NT2/D1 (cell line): Measurements from ENCODE around the gene PRKG1.

Experiments
- DNase-seq: peaks from one replicate; pipeline ENCODE4 v3.0.0-alpha.2; 2011; ENCODE audit warnings: low read depth, low spot score
- H3K27me3 ChIP-seq: 2 replicates; pipeline ENCODE4 v1.6.0; 2011; ENCODE audit warnings: mild to moderate bottlenecking; ENCODE audit not compliant: insufficient read length, insufficient read depth
- H3K36me3 ChIP-seq: 2 replicates; pipeline ENCODE4 v1.6.1; 2011; ENCODE audit warnings: mild to moderate bottlenecking, low read length, mixed read lengths; ENCODE audit not compliant: insufficient read depth, insufficient read length
- H3K4me1 ChIP-seq: 2 replicates; pipeline ENCODE4 v1.5.1; 2011; ENCODE audit not compliant: insufficient read depth, insufficient read length
- H3K4me3 ChIP-seq: 2 replicates; pipeline ENCODE4 v1.5.1; 2011; ENCODE audit warnings: low read depth; ENCODE audit not compliant: insufficient read length
- H3K9ac ChIP-seq: 2 replicates; pipeline ENCODE4 v1.6.0; 2011; ENCODE audit warnings: low read depth; ENCODE audit not compliant: insufficient read length
- H3K9me3 ChIP-seq: 2 replicates; pipeline ENCODE4 v1.5.1; 2011; ENCODE audit warnings: mild to moderate bottlenecking, low read length; ENCODE audit not compliant: insufficient read depth
- SUZ12 ChIP-seq: IDR thresholded peaks from 2 replicates; pipeline ENCODE4 v1.6.1; 2011; ENCODE audit not compliant: insufficient read length, insufficient read depth; ENCODE audit errors: extremely low read depth
- YY1 ChIP-seq: IDR thresholded peaks from 2 replicates; pipeline ENCODE4 v1.6.1; 2011; ENCODE audit not compliant: insufficient read length, insufficient read depth
- ZNF274 ChIP-seq: IDR thresholded peaks from 2 replicates; pipeline ENCODE4 v1.6.1; 2011; ENCODE audit warnings: mild to moderate bottlenecking, low read depth, low read length

The PRKG1 gene

DNA sequence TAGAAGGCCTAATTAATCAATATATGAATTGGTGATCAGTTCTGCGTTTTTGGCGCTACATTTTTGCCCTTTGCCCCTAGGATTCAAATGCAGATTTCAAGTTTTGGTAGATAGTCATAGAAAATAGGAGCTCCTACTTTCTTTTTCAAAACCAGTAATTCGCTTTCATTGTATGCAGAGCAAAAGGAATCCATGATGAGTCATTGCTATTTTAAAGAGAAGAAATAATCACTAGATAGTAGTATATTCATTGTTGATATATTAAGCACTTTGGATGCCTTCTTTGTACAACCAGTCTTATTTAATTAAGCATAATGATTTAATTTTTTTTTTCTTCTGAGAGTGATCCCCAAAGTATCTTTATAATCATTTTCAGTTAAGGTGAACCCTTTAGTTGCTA is 574.8 kb downstream of the PRKG1 start:
- H3K9me3 ChIP-seq, result no peaks in the 10 kb centered on the region
- TF ChIP-seq ZNF274, result no peak
- no peak for TF ChIP-seq YY1
- TF ChIP-seq SUZ12, result no peak
- no peak for DNase-seq
- H3K36me3 ChIP-seq, result no peaks in the 10 kb centered on the region
- H3K9ac ChIP-seq, result no peak overlapping the region
- no peak overlapping the region for H3K4me3 ChIP-seq
- no peaks in the 10 kb centered on the region for H3K4me1 ChIP-seq
- H3K27me3 ChIP-seq, result no peaks in the 10 kb centered on the region

DNA sequence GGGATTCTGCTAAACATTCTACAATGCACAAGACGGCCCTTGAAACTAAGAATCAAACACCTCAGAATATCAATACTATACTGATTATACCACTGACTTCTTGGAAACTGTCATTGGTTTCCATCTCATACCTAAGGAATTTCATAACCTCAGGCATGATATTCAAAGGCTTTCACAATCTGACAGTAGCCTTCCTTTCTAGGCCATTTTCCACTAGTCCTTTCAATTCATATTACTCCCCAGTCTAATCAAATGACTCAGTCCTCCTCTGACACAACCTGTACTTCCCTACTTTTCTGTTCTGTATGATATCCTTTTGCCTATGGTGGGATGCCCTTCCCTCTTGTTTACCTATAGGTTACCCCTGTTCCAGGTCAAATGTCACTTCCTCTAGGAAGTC is 576.8 kb downstream of the PRKG1 start:
- no peak overlapping the region for H3K4me3 ChIP-seq
- H3K36me3 ChIP-seq, result no peaks in the 10 kb centered on the region
- no peaks in the 10 kb centered on the region for H3K27me3 ChIP-seq
- H3K4me1 ChIP-seq, result no peaks in the 10 kb centered on the region
- no peak for DNase-seq
- TF ChIP-seq SUZ12, result no peak
- TF ChIP-seq YY1, result no peak
- no peak for TF ChIP-seq ZNF274
- no peak overlapping the region for H3K9ac ChIP-seq
- no peaks in the 10 kb centered on the region for H3K9me3 ChIP-seq

DNA sequence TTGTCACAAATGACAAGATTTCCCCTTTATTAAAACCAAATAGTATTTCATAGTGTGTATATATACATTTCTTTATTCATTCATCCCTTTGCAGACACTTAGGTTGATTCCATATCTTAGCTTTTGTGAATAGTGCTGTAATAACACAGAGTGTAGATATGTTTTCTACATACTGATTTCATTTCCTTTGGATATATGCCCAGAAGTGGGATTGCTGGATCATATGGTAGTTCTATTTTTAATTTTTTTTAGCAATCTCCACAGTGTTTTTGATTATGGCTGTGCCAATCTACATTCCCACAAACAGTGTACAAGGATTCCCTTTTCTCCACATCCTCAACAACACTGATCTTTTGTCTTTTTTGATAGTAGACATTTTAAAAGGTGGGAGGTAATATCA is 578.7 kb downstream of the PRKG1 start:
- H3K4me3 ChIP-seq, result no peak overlapping the region
- no peaks in the 10 kb centered on the region for H3K36me3 ChIP-seq
- no peaks in the 10 kb centered on the region for H3K4me1 ChIP-seq
- no peak for DNase-seq
- no peaks in the 10 kb centered on the region for H3K27me3 ChIP-seq
- no peaks in the 10 kb centered on the region for H3K9me3 ChIP-seq
- TF ChIP-seq YY1 (no peak), ZNF274 (no peak), SUZ12 (no peak)
- H3K9ac ChIP-seq, result no peak overlapping the region

DNA sequence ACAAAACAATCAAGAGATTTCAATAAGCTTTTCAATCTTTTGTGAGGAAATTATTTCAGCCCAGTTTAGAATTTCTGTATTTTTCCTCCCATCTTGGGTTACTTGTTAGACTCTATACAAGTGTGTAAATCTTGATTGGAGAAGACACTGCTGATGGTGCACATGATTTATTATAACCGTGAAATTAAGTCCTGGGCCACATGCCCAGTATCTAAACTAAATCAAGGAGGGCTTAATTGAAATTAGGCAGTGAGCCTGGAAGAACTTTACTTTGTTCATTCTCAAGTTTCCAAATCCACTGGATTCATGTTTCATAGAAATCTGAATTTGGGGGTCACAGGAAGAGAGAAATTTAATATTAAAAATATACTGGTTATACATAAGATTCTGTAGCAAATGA is 580.6 kb downstream of the PRKG1 start:
- no peak for DNase-seq
- H3K4me1 ChIP-seq, result no peaks in the 10 kb centered on the region

DNA sequence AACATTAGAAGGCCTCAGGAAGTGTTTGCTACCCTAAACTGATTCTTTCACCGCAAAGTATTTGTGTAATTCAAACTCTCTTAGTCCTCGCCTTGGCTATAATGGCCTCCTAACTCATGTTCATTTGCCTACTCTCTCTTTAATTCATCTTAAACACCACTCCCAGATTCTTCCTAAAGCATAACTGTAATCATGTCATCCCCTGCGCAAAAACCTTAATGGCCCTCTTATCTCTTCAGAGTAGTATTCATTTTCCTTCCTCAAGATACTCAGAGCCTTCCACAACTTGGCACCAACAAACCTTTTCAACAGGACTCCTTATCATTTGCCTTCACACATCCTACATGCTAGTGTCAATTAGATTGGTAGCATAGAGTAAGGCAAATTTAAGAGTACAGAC is 582.2 kb downstream of the PRKG1 start:
- TF ChIP-seq SUZ12, result no peak
- TF ChIP-seq ZNF274, result no peak
- no peak for TF ChIP-seq YY1
- no peaks in the 10 kb centered on the region for H3K27me3 ChIP-seq
- no peaks in the 10 kb centered on the region for H3K4me1 ChIP-seq
- no peak overlapping the region for H3K9ac ChIP-seq
- no peak overlapping the region for H3K4me3 ChIP-seq
- DNase-seq, result no peak
- H3K36me3 ChIP-seq, result no peaks in the 10 kb centered on the region
- H3K9me3 ChIP-seq, result no peaks in the 10 kb centered on the region

More for the DNA sequence above, 580.6 kb downstream of the PRKG1 start:
- Histone ChIP-seq H3K36me3 (no peaks in the 10 kb centered on the region), H3K9me3 (no peaks in the 10 kb centered on the region), H3K27me3 (no peaks in the 10 kb centered on the region), H3K4me3 (no peak overlapping the region), H3K9ac (no peak overlapping the region)
- TF ChIP-seq SUZ12 (no peak), ZNF274 (no peak)

DNA sequence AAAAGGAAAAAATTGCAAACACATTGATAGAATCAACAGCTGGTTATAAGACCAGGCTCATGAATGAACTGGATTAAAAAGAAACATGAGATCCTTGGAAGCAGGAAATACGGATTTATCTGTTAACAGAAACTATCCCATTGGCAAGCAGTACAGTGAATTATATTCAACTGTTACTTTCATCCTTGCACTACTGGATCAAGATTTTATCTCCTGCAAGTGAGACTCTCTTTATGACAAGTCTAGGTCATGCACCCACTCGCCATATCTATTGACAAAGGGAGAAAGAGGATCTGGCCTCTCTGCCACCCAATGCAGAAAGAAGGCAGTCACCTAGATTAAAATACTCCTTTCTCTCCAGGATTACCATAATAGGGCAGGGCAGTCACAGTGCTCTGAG is 583.7 kb downstream of the PRKG1 start:
- no peak overlapping the region for H3K9ac ChIP-seq
- H3K9me3 ChIP-seq, result no peaks in the 10 kb centered on the region
- H3K4me1 ChIP-seq, result no peaks in the 10 kb centered on the region
- H3K36me3 ChIP-seq, result no peaks in the 10 kb centered on the region
- H3K27me3 ChIP-seq, result no peaks in the 10 kb centered on the region
- no peak overlapping the region for H3K4me3 ChIP-seq
- no peak for DNase-seq
- TF ChIP-seq ZNF274, result no peak
- TF ChIP-seq YY1, result no peak
- no peak for TF ChIP-seq SUZ12

DNA sequence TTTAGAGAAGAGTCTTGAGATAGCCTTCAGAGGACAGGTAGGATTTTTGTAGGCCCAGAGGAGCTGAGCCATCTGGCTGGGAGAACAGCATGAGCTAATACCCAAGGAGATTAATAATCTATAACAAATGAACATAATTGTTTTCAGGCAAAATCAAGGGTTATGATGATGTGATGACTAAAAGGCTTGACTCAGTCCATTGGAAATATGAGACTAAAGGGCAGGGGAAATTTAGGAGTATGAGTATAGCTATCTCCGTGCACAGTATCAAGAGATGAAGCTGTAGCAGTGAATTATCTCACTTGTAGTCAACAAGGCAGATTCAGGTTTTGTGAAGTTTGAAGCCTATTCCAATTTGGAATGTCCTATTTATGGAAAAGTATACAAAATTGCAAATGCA is 585.1 kb downstream of the PRKG1 start:
- H3K4me1 ChIP-seq, result no peaks in the 10 kb centered on the region
- DNase-seq, result no peak
- H3K4me3 ChIP-seq, result no peak overlapping the region
- TF ChIP-seq SUZ12 (no peak), ZNF274 (no peak), YY1 (no peak)
- H3K36me3 ChIP-seq, result no peaks in the 10 kb centered on the region
- H3K9me3 ChIP-seq, result no peaks in the 10 kb centered on the region
- no peaks in the 10 kb centered on the region for H3K27me3 ChIP-seq
- no peak overlapping the region for H3K9ac ChIP-seq

DNA sequence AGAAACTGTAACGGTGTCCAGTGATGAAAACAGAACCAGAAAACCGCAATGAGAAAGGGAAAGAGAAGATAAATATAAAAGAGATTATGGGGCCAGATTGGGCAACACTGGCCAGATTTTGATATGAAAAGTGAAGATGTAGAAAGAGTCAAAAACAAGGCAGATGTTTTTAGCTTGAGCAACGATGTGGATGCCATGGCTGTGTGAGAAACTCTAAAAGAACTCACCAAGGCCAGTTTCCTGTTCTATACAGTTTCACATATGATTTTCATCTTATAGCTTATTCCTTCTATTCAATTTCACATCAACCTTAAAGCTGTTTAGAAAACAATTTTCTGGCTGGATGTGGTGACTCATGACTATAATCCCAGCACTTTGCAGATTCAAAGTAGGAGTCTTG is 588.8 kb downstream of the PRKG1 start:
- DNase-seq, result no peak
- Histone ChIP-seq H3K9ac (no peak overlapping the region), H3K4me1 (no peaks in the 10 kb centered on the region), H3K36me3 (no peaks in the 10 kb centered on the region), H3K9me3 (no peaks in the 10 kb centered on the region), H3K27me3 (no peaks in the 10 kb centered on the region), H3K4me3 (no peak overlapping the region)
- TF ChIP-seq SUZ12 (no peak), YY1 (no peak), ZNF274 (no peak)
